ENCODE measurements around the gene ATAD5. TPM values are rescaled to one million over a fixed set of nuclear protein-coding genes. Genes with fewer than 3 reads are reported as not detected.
"Not testable (repeated sequence)": the region's sequence is repeated elsewhere in the genome, so short reads cannot be mapped to it uniquely, and the experiment has no call there.

ATAD5 gene
- total RNA-seq, 4 donors from 2014 or later = 0.75 to 2.7 (median 1.2) TPM

GRCh38 chr17:30897311-30897710 lies 65.5 kb downstream of the ATAD5 start:
- DNase-seq = no peak
- peaks cover 0 to 30% (median 6%) of the 10 kb centered on the region in 4 donors for H3K36me3 ChIP-seq
- H3K27me3 ChIP-seq = no peaks in the 10 kb centered on the region
- no peaks in the 10 kb centered on the region for H3K4me1 ChIP-seq
- TF ChIP-seq, protein P1, sequence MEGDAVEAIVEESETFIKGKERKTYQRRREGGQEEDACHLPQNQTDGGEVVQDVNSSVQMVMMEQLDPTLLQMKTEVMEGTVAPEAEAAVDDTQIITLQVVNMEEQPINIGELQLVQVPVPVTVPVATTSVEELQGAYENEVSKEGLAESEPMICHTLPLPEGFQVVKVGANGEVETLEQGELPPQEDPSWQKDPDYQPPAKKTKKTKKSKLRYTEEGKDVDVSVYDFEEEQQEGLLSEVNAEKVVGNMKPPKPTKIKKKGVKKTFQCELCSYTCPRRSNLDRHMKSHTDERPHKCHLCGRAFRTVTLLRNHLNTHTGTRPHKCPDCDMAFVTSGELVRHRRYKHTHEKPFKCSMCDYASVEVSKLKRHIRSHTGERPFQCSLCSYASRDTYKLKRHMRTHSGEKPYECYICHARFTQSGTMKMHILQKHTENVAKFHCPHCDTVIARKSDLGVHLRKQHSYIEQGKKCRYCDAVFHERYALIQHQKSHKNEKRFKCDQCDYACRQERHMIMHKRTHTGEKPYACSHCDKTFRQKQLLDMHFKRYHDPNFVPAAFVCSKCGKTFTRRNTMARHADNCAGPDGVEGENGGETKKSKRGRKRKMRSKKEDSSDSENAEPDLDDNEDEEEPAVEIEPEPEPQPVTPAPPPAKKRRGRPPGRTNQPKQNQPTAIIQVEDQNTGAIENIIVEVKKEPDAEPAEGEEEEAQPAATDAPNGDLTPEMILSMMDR (IDR thresholded peaks at IDR 0.05) = no peak
- TF ChIP-seq POLR2A (IDR thresholded peaks at IDR 0.05) (no peak), EP300 (IDR thresholded peaks at IDR 0.05; ENCODE audit: low read depth) (no peak), POLR2AphosphoS5 (IDR thresholded peaks at IDR 0.05) (no peak)
- no peak overlapping the region for H3K4me3 ChIP-seq
- intact Hi-C loops (cut with DNase I; ENCODE audit: low total_unique reads) = no loop called here
- 77 to 89% methylated on average over 5 of the region's 5 CpGs for WGBS, 2 donors (ENCODE audit: low coverage in 1 of 2)
- H3K27ac ChIP-seq = no peak overlapping the region
- in situ Hi-C loops (cut with MboI; ENCODE audit: low pct_ligation_motif_present in 1 of 4, low pct_unique_long_range_greater_than_20kb in 1 of 4, low sequenced_read_pairs in 3 of 4) = no loop called here
- H3K9me3 ChIP-seq = no peaks in the 10 kb centered on the region

- peak overlapping the region; percentile 23 to 76 (median 68) for H3K4me3 ChIP-seq
- peak overlapping the region; percentile 85 to 95 (median 91) for H3K27ac ChIP-seq
- TF ChIP-seq, protein P1 (IDR thresholded peaks at IDR 0.05) = no peak
- TF ChIP-seq POLR2AphosphoS5 (IDR thresholded peaks at IDR 0.05) (no peak), POLR2A (IDR thresholded peaks at IDR 0.05) (no peak), EP300 (IDR thresholded peaks at IDR 0.05; ENCODE audit: low read depth) (no peak)
- no peaks in the 10 kb centered on the region for H3K36me3 ChIP-seq
- intact Hi-C loops (cut with DNase I; ENCODE audit: low total_unique reads) (loop anchor here (1.0 kb wide), 1 partner anchor 66 kb away; the partner anchor contains the start of gene RNF135), in situ Hi-C loops (cut with MboI; ENCODE audit: low pct_ligation_motif_present in 1 of 4, low pct_unique_long_range_greater_than_20kb in 1 of 4, low sequenced_read_pairs in 3 of 4) (loop anchor here in 1 of 4 donors (25.0 kb wide), 1 partner anchor 307 kb away; no protein-coding TSS in a partner anchor)
- no peaks in the 10 kb centered on the region for H3K9me3 ChIP-seq
- peaks cover 5 to 21% (median 12%) of the 10 kb centered on the region in 4 donors for H3K4me1 ChIP-seq
- 1% methylated on average over 11 of the region's 11 CpGs; no CpG with 5 or more reads in 1 of the 2 donors for WGBS, 2 donors (ENCODE audit: low coverage in 1 of 2)
- DNase-seq = peak; percentile 11
- H3K27me3 ChIP-seq = no peaks in the 10 kb centered on the region
Measured at GRCh38 chr17:30905742-30906100, 74.0 kb downstream of the ATAD5 start.

GRCh38 chr17:30906101-30906911 lies 74.5 kb downstream of the ATAD5 start, which contains the start of gene TEFM:
Gene TEFM (minus strand): TSS chr17:30906238. CDS start chr17:30906198, 40 bp downstream.
- 0% methylated on average over 9 to 47 of the region's 47 CpGs for WGBS, 2 donors (ENCODE audit: low coverage in 1 of 2)
- Histone ChIP-seq H3K4me1 (peaks cover 5 to 21% (median 12%) of the 10 kb centered on the region in 4 donors), H3K4me3 (peak within 1 kb of the TSS; percentile 23 to 76 (median 68)), H3K27ac (peak within 1 kb of the TSS; percentile 85 to 95 (median 91)), H3K27me3 (no peaks in the 10 kb centered on the region), H3K36me3 (no peaks in the 10 kb centered on the region), H3K9me3 (no peaks in the 10 kb centered on the region)
- intact Hi-C loops (cut with DNase I; ENCODE audit: low total_unique reads) (loop anchor here (1.0 kb wide), 1 partner anchor 65 kb away; the partner anchor contains the start of gene RNF135), in situ Hi-C loops (cut with MboI; ENCODE audit: low pct_ligation_motif_present in 1 of 4, low pct_unique_long_range_greater_than_20kb in 1 of 4, low sequenced_read_pairs in 3 of 4) (loop anchor here in 1 of 4 donors (25.0 kb wide), 1 partner anchor 306 kb away; no protein-coding TSS in a partner anchor)
- peak; percentile 55 to 85 (median 80) for TF ChIP-seq POLR2AphosphoS5 (IDR thresholded peaks at IDR 0.05)
- TF ChIP-seq EP300 (IDR thresholded peaks at IDR 0.05; ENCODE audit: low read depth) = no peak
- TF ChIP-seq POLR2A (IDR thresholded peaks at IDR 0.05) = peak; percentile 78
- TF ChIP-seq, protein P1 (IDR thresholded peaks at IDR 0.05) = peak in 1 of 5 experiments; percentile 28
- peak; percentile 91 for DNase-seq

GRCh38 chr17:30908717-30909420 lies 77.1 kb downstream of the ATAD5 start:
- no peaks in the 10 kb centered on the region for H3K9me3 ChIP-seq
- H3K27me3 ChIP-seq = no peaks in the 10 kb centered on the region
- DNase-seq = no peak
- WGBS, 2 donors (ENCODE audit: low coverage in 1 of 2) = 75 to 100% methylated on average over 3 of the region's 3 CpGs
- intact Hi-C loops (cut with DNase I; ENCODE audit: low total_unique reads) (no loop called here), in situ Hi-C loops (cut with MboI; ENCODE audit: low pct_ligation_motif_present in 1 of 4, low pct_unique_long_range_greater_than_20kb in 1 of 4, low sequenced_read_pairs in 3 of 4) (loop anchor here in 1 of 4 donors (25.0 kb wide), 1 partner anchor 303 kb away; no protein-coding TSS in a partner anchor)
- no peak overlapping the region for H3K4me3 ChIP-seq
- no peak for TF ChIP-seq EP300 (IDR thresholded peaks at IDR 0.05; ENCODE audit: low read depth)
- H3K4me1 ChIP-seq = peaks cover 5 to 21% (median 12%) of the 10 kb centered on the region in 4 donors
- H3K27ac ChIP-seq = no peak overlapping the region
- no peaks in the 10 kb centered on the region for H3K36me3 ChIP-seq

- H3K4me3 ChIP-seq; H3K27me3 ChIP-seq; intact Hi-C loops (cut with DNase I; ENCODE audit: low total_unique reads); H3K27ac ChIP-seq; DNase-seq; H3K36me3 ChIP-seq; H3K9me3 ChIP-seq: not testable (repeated sequence)
- H3K4me1 ChIP-seq = peaks cover 5 to 15% (median 11%) of the 10 kb centered on the region in 4 donors
- in situ Hi-C loops (cut with MboI; ENCODE audit: low pct_ligation_motif_present in 1 of 4, low pct_unique_long_range_greater_than_20kb in 1 of 4, low sequenced_read_pairs in 3 of 4) = loop anchor here in 1 of 4 donors (25.0 kb wide), 1 partner anchor 302 kb away; no protein-coding TSS in a partner anchor
- WGBS, 2 donors (ENCODE audit: low coverage in 1 of 2) = 92 to 100% methylated on average over 4 to 7 of the region's 7 CpGs
Measured at GRCh38 chr17:30910151-30910550, 78.4 kb downstream of the ATAD5 start.
